Renal cortex interstitium (tissue), 11 donors: Measurements from ENCODE around the gene TCN2. TPM values are rescaled to one million over a fixed set of nuclear protein-coding genes. Genes with fewer than 3 reads are reported as not detected.
"Not testable (repeated sequence)": the region's sequence is repeated elsewhere in the genome, so short reads cannot be mapped to it uniquely, and the experiment has no call there.

Experiments
- DNase-seq, 11 donors: peaks; one replicate each; pipeline ENCODE4 v3.0.0-alpha.2; 2013; ENCODE audit warnings: low read depth in 9 of 11, low spot score in 4 of 11; ENCODE audit errors: extremely low read depth in 1 of 11
- polyA plus RNA-seq, 3 donors: library from polyadenylated mRNA; unstranded; fragments of 120-200 nt; gene quantifications; one replicate each; pipeline ENCODE4 v1.2.1, GENCODE V29; 2013; ENCODE audit not compliant: insufficient read length in 3 of 3

Gene TCN2
- polyA plus RNA-seq, 3 donors: 56.6 to 64.8 (median 56.7) TPM

DNA sequence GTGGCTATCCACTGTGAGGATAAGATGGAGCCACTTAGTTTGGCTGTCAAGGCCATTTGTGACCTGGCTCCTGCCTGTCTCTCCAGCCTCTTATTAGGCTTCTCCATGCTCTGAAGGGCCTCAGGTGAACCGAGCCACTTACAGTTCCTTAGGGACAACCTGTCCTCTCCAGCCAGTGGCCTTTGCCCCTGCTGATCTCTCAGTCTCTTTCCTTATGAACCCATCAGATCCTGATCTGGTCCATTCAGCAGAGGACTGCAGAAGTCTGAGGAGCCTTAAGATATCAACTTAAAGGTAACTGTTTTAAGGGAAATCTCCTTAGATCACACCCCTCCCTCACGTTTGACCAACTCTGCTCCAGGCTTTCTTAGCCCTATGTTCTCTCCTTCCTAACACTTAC is 58.3 kb downstream of the TCN2 start:
- no peak for DNase-seq

DNA sequence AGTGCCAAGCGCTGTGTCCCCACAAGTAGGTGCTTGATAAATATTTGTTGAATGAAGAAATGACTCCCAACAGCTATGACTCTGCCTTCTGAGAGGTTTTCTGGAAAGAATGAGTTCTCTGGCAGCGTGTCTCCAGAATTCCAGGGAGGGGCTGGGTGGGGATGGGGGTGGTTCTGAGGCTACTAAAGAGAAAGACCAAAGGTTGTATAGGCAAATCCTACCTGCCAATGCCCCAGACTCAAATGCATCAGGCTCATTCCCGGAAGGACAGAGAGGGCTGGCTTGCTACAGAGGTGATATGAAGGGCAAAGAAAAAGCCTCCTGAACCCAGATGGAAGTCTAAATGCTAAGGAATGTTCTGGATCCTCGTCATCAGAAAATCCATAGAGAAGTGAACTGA is 58.8 kb downstream of the TCN2 start:
- no peak for DNase-seq

DNA sequence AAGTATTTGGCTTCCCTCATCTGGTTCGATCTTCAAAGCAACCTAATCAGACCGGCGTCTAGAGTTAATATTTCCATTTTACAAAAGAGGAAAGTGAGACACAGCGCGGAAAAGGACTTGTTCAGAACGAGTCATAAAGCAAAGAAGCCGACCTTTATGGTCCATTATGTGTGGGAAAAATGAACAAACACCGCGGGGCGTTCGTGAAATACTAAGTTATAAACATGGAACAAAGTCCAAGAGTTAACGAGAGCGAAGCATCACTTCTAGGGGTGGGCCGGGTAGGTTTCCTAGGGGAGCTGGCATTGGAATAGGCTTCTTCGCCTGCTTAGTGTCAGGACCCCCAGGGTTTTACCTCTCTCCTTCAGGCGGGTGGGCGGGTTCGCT is 60.1 kb downstream of the TCN2 start:
- DNase-seq: peak in 1 of 11 donors; percentile 11

DNA sequence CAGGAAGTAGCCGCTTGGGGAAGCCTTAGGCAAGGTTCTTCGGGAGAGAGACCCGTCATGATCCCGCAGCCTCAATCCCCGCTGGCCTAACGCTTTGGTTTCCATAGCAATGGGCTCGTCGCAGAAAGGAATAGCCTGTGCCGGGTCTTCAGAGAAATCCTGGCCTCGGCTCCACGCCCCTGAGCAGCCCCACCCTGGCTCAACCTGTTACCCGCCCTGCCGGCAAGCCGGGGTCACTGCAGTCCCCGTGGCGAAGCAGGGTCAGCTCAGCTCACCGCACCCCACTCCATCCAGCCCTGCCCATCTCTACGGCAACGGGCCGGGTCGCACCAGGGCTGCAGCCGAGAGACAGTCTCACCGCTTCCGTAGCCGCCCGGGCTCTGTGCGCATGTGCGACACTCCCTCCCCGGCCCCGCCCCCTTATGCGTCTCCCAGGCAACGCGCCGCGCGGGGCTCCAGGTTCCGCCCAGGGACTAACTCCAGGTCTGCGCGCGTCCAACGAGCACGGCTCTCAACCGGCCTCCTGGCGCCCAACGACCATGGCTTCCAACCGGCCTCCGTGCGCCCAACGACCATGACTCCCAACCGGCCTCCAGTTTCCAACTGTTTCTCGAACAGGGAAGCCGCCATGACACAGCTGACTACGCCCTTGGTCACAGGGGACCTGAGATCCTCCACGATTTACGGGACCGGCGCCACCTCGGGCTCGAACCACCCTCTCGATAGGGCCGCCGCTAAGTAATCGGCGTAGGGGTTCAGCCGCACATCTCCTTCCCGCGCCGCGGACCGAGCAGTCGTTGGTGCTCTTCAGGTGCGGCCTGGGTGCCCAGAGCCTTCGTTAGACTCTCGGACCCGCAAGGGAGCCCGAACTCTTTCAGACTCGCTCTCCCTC is 60.8 kb downstream of the TCN2 start, which contains the start of gene DUSP18:
Gene DUSP18, minus strand, starts transcription at position 382 of the 892 bp plus-strand sequence. CDS start 3,872 bp downstream, outside the sequence.
- DNase-seq: peak; percentile 67 to 89 (median 84)

DNA sequence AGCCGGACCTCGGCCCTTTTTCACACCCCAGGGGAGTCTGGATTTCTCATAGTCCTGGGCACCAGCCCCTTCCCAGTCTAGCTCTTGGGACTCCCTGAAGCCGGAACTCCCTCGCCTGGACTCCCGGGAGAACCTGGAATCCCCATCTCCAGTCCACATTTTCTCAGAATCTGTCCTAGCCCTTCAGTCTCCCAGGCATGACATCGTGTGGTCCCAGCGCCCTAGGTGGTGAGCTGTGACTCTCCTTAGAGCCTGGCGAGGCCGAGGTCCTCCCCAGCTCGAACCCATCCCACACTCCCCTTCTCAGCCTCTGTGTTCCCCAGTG is 61.4 kb downstream of the TCN2 start:
- no peak for DNase-seq

DNA sequence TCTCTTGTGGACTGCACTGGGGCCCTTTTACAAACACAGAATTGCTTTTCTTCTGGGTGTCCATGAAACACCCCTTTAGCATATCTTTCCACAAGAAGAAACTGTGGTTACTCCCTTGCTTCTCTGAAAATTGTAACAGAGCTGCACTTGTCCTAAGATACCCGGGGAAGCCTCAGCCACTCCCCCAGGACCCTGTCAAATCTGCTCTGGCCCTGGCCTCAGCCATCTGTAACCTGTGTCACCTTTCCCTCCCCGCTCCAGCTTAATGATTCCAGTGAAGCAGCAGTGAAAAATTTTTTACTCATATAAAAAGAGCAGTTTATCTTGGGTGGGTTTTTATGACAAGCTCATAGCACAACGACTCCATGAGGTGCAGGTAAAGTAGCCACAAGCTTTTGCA is 64.1 kb downstream of the TCN2 start:
- no peak for DNase-seq

DNA sequence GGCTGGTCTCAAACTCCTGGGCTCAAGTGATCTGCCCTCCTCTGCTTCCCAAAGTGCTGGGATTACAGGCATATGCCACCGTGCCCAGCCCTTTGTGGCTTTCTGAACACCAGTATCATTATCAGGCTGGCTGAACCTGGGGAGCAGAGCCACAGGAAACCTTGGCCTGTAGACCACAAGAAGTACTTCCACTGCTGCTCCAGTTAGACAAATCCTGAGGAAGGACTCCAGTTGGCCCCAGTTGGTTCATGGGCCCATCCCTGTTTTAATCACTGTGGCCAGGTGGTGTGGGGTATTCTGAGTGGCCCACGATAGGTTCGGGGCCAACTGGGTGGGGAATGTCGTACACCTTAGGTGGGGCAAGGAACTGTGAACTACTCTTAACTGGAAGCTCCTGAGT is 66.2 kb downstream of the TCN2 start:
- no peak for DNase-seq

DNA sequence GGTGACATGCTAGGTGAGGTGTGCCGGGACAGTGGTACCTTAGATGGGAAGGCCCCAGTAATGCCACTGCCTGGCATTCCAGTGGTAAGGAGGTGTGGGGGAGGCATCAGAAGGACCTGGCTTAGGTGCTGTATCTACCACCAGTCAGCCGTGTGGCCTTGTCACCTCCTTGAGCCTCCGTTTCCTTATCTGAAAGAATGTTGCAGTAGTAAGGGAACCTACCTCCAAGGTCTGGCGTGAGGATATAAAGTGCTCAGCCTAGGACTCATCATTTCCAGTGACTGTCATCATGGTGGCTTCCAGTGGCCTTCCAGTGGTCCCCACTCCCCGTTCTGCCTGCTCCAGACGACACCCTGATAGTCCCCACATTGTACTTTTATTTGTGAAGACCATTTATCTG is 67.5 kb downstream of the TCN2 start:
- no peak for DNase-seq

DNA sequence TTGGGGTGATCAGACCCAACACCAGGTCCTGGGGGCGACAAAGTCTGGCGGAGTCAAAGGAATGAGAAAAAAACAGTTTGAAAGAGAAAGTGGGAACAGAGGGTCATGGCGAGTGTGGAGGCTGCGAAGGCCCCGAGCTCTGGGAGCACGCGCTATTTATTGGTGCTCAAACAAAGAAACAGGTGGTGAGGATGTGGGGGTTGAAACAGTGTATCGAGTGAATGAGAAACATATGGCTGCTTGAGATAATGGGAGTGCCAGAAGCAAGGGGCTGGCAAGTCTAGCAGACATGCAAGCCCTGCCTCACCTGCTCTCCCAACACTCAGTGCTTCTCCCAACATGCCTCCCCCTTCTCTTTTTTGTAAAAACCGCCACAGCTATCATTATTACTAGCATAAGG is 68.5 kb downstream of the TCN2 start:
- DNase-seq: no peak

DNA sequence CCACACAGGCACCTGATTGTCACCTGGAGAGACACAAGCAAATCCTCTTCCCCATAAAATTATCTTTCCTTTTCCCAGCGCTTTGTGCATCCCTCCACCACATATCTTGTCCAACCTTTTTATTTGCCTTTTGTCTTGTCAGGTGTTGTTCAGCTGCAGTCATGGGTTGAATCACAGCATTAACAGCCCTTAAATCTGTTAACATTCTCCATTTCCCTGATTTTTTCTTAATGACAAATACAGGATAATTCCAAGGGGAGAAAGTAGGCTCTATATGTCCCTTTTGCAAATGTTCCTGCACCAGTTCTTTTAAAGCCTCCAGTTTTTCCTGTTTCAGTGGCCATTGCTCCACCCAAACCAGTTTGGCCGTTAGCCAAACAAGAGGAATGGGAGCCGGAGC is 69.6 kb downstream of the TCN2 start:
- DNase-seq: not testable (repeated sequence)

Other genes starting within 250 kb of the TCN2 start
- 10 to 100 TPM; 16.8 to 24.8 (median 23.7) TPM for gene RNF215, start 219.8 kb upstream of the TCN2 start, polyA plus RNA-seq
- gene SEC14L2, start 210.2 kb upstream of the TCN2 start, polyA plus RNA-seq: 10 to 100 TPM in 1 of 3 donors, 1 to 10 TPM in 2; 4.9 to 10.3 (median 6.2) TPM
- 10 to 100 TPM in 2 of 3 donors, 1 to 10 TPM in 1; 9.9 to 15.1 (median 14.8) TPM for gene MTFP1, start 181.4 kb upstream of the TCN2 start, polyA plus RNA-seq
- gene SEC14L3, start 135.2 kb upstream of the TCN2 start, polyA plus RNA-seq: under 1 TPM in 1 of 3 donors, not detected in 2; 0.04 TPM
- 1 to 10 TPM in 1 of 3 donors, under 1 TPM in 2; 0.70 to 1.1 (median 0.70) TPM for gene SEC14L4, start 101.5 kb upstream of the TCN2 start, polyA plus RNA-seq
- 10 to 100 TPM in 1 of 3 donors, 1 to 10 TPM in 2; 9.0 to 14.5 (median 9.0) TPM for gene SEC14L6, start 60.4 kb upstream of the TCN2 start, polyA plus RNA-seq
- 10 to 100 TPM; 21.8 to 33.0 (median 32.0) TPM for gene GAL3ST1, start 32.5 kb upstream of the TCN2 start, polyA plus RNA-seq
- 10 to 100 TPM; 75.6 to 80.6 (median 77.4) TPM for gene PES1, start 15.3 kb upstream of the TCN2 start, polyA plus RNA-seq
- gene SLC35E4, start 28.6 kb downstream of the TCN2 start, polyA plus RNA-seq: 1 to 10 TPM; 1.8 to 2.0 (median 2.0) TPM
- gene DUSP18, start 60.7 kb downstream of the TCN2 start, polyA plus RNA-seq: 1 to 10 TPM; 6.9 to 9.6 (median 7.8) TPM
- gene OSBP2, start 87.7 kb downstream of the TCN2 start, polyA plus RNA-seq: 1 to 10 TPM; 5.5 to 7.4 (median 5.6) TPM